HG02840 (cell line): ENCODE measurements around the gene NEURL1.

Source experiments
- ATAC-seq: cut with Tn5 transposase; IDR thresholded peaks from one replicate; pipeline ENCODE4 v1.9.1; 2021; ENCODE audit warnings: mild to moderate bottlenecking, moderate library complexity, moderate number of reproducible peaks; ENCODE audit not compliant: unreplicated experiment, low FRiP score

The NEURL1 gene

DNA sequence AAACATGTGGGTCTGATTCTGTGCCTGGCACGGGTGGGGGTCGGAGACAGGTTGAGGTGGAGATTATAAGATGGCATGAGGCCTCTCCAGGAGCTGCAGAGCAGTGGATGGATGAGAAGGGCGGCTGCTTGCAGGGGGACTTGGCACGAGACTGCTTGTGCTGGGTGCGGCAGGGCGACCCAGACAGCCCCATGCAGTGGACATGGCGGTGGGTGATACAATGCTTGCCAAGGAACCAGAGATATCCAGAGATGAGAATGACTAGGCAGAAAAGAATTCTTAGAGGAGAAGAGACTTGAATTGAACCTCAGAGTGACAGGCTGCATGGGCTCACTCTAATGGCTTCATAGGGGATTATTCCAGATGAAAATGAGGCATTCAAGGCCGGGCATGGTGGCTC lies 145.4 kb downstream of the NEURL1 start:
- no peak for ATAC-seq

DNA sequence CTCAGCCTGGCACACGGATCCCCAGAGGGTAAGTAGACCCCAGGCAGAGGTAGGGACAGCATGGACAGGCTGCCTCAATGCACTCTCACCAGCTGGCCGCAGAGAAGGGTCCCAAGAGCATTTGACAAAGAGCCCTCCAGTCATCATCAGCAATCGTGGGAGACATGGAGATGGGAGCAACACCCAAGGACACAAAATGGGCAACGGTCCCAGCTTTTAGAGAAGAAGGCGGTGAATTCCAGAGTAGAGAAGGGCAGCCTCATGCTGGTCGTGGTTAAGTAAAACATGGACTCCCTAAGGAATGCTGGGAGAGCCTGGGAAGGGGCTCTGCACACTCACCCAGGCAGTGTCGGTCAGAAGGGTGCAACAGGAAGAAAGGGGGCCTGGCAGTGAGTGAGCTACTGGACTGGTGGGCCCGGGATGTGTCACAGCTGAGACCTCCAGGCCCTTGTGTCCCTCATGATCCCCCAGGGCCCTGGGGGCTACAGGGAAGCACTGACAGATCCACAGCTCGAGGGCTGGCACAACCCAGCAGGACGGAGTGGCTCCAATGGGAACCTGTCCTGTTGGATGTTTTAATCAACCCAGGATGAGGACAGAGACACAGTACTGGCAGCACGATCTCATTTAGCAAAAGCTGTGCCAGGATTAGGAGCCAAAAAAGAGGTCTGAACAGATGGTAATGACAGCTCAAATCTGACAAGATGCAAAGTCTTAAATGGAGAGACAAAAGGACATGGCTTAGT lies 147.1 kb downstream of the NEURL1 start:
- ATAC-seq: no peak

DNA sequence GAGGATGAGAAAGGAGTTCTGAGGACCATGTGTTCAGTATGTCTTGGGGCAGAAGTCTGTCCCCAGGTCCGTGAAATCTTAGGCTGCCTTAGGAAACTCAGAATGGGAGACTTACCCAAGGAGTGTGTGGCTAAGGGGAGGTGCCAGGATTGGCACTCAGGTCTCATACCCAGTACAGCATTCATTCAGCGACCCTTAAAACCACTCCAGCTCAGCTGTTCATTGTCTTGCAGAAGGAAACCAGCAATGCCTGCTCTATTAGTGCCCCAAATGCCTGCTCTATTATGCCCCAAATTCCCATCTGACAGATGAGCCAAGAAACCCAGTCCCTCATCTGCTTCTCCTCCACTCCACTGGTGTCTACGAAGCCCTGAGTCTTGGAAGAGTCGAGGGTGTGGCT lies 147.8 kb downstream of the NEURL1 start:
- ATAC-seq: no peak
